Neural progenitor cell (in vitro differentiated cells): Measurements from ENCODE around the gene GID4. TPM values are rescaled to one million over a fixed set of nuclear protein-coding genes. Genes with fewer than 3 reads are reported as not detected.
A peak's percentile ranks its signal among the peaks of the same experiment; 100 is the strongest.

Experiments used
- DNase-seq: peaks from one replicate; pipeline ENCODE4 v3.0.0-alpha.2; 2016; ENCODE audit warnings: low spot score
- H2AFZ ChIP-seq: fragments of 200-600 bp; sonication (generic); replicated peaks from 2 replicates; pipeline ENCODE4 v1.6.1; 2016; ENCODE audit warnings: antibody characterized with exemption
- H3F3A ChIP-seq: fragments of 200-600 bp; sonication (generic); 2 replicates; pipeline ENCODE4 v1.6.1; 2016; ENCODE audit warnings: antibody characterized with exemption, low read depth
- H3K27ac ChIP-seq: fragments of 200-600 bp; sonication (generic); 2 replicates; pipeline ENCODE4 v1.5.1; 2016; ENCODE audit warnings: mild to moderate bottlenecking
- H3K27me3 ChIP-seq: fragments of 200-600 bp; sonication (generic); 2 replicates; pipeline ENCODE4 v1.6.1; 2016; ENCODE audit warnings: mild to moderate bottlenecking, moderate library complexity
- H3K36me3 ChIP-seq: fragments of 200-600 bp; sonication (generic); 2 replicates; pipeline ENCODE4 v1.5.1; 2016
- H3K4me1 ChIP-seq: fragments of 200-600 bp; sonication (generic); 2 replicates; pipeline ENCODE4 v1.6.1; 2016; ENCODE audit warnings: mixed run types
- H3K4me2 ChIP-seq: fragments of 200-600 bp; sonication (generic); 2 replicates; pipeline ENCODE4 v1.6.1; 2016
- H3K4me3 ChIP-seq: fragments of 200-600 bp; sonication (generic); 2 replicates; pipeline ENCODE4 v1.5.1; 2016
- H3K79me2 ChIP-seq: fragments of 200-600 bp; sonication (generic); 2 replicates; pipeline ENCODE4 v1.6.1; 2016; ENCODE audit warnings: low read depth
- H3K9ac ChIP-seq: fragments of 200-600 bp; sonication (generic); 2 replicates; pipeline ENCODE4 v1.6.1; 2016
- H3K9me3 ChIP-seq: fragments of 200-600 bp; sonication (generic); 2 replicates; pipeline ENCODE4 v1.5.1; 2016; ENCODE audit warnings: low read depth
- H4K20me1 ChIP-seq: fragments of 200-600 bp; sonication (generic); 2 replicates; pipeline ENCODE4 v1.6.1; 2016; ENCODE audit warnings: low read depth
- H3K27ac Mint-ChIP-seq: 3 replicates; pipeline ENCODE4 v1.8.0; 2021; ENCODE audit warnings: mixed read lengths
- H3K27me3 Mint-ChIP-seq: 2 replicates; pipeline ENCODE4 v1.8.0; 2022; ENCODE audit warnings: low read depth, mild to moderate bottlenecking, inconsistent platforms, moderate library complexity, mixed read lengths; ENCODE audit not compliant: insufficient read depth
- H3K36me3 Mint-ChIP-seq: 3 replicates; pipeline ENCODE4 v1.8.0; 2021; ENCODE audit warnings: mixed read lengths
- H3K4me1 Mint-ChIP-seq: 3 replicates; pipeline ENCODE4 v1.8.0; 2021; ENCODE audit warnings: mixed read lengths
- H3K4me3 Mint-ChIP-seq: 3 replicates; pipeline ENCODE4 v1.8.0; 2021; ENCODE audit warnings: mild to moderate bottlenecking, moderate library complexity, mixed read lengths
- H3K9me3 Mint-ChIP-seq: 3 replicates; pipeline ENCODE4 v1.8.0; 2020; ENCODE audit warnings: mixed read lengths
- CTCF ChIP-seq: fragments of 200-600 bp; sonication (generic); IDR thresholded peaks from 2 replicates; pipeline ENCODE4 v1.5.1; 2017; ENCODE audit warnings: antibody characterized with exemption, mild to moderate bottlenecking
- EZH2 ChIP-seq: fragments of 200-600 bp; sonication (generic); IDR thresholded peaks from 2 replicates; pipeline ENCODE4 v1.6.1; 2017; ENCODE audit warnings: antibody characterized with exemption, mild to moderate bottlenecking, moderate library complexity
- EZH2phosphoT487 ChIP-seq: fragments of 200-600 bp; sonication (generic); IDR thresholded peaks from 2 replicates; pipeline ENCODE4 v1.6.1; 2017; ENCODE audit warnings: antibody characterized with exemption
- total RNA-seq: library from RNA; depleted of rRNA; stranded (reverse); fragments of >200 nt; gene quantifications from 2 replicates; pipeline ENCODE4 v1.2.3, GENCODE V29; 2015; ENCODE audit warnings: low replicate concordance

The GID4 gene
- total RNA-seq, 1 donor from 2014 or later, result 10.6 TPM

DNA sequence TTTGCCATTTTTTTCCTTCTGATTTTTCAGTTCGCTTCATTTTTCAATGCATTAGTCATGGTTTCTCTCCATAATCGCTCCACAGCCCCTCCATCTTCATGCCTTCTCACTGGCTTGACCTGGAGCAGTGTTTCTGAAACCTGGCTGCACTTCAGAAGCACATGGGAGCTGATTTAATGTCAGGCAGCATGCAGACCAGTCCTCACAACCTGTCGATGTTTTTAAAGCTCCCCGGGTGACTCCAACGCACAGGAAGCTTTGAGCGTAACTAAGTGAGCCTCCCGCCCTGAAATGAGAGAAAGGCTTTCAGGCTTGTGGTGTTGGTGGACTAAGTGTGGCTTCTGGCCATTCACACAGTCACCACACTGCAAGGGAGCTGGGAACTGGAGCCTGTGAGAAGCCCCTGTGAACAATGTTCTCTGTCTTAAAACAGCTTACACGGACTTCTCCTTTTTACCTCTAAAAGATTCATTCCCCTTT lies 31.7 kb downstream of the GID4 start:
- H3K4me1 ChIP-seq, result no peaks in the 10 kb centered on the region
- no peaks in the 10 kb centered on the region for H3K9me3 Mint-ChIP-seq
- DNase-seq, result peak; percentile 49
- H3F3A ChIP-seq, result peaks cover 11% of the 10 kb centered on the region
- no peaks in the 10 kb centered on the region for H3K79me2 ChIP-seq
- H3K4me3 Mint-ChIP-seq, result peak overlapping the region; percentile 5
- no peak for TF ChIP-seq EZH2phosphoT487
- TF ChIP-seq EZH2, result no peak
- no peak for TF ChIP-seq CTCF
- H3K4me2 ChIP-seq, result no peak overlapping the region
- no peak overlapping the region for H3K9ac ChIP-seq
- no peak overlapping the region for H3K27ac ChIP-seq
- H3K27me3 Mint-ChIP-seq, result peaks cover 4% of the 10 kb centered on the region
- peak overlapping the region; percentile 90 for H3K27ac Mint-ChIP-seq
- H3K4me1 Mint-ChIP-seq, result peaks cover 19% of the 10 kb centered on the region
- H3K27me3 ChIP-seq, result no peaks in the 10 kb centered on the region
- H3K36me3 ChIP-seq, result no peaks in the 10 kb centered on the region
- no peaks in the 10 kb centered on the region for H4K20me1 ChIP-seq
- H3K4me3 ChIP-seq, result no peak overlapping the region
- no peaks in the 10 kb centered on the region for H3K36me3 Mint-ChIP-seq
- no peaks in the 10 kb centered on the region for H3K9me3 ChIP-seq
- H2AFZ ChIP-seq, result peak overlapping the region; percentile 61

- H3K27ac ChIP-seq, result no peak overlapping the region
- TF ChIP-seq EZH2, result no peak
- TF ChIP-seq EZH2phosphoT487, result no peak
- TF ChIP-seq CTCF, result no peak
- Mint-ChIP-seq H3K36me3 (no peaks in the 10 kb centered on the region), H3K27me3 (peaks cover 4% of the 10 kb centered on the region), H3K4me1 (peaks cover 19% of the 10 kb centered on the region), H3K9me3 (no peaks in the 10 kb centered on the region), H3K4me3 (no peak overlapping the region), H3K27ac (peak overlapping the region; percentile 90)
- no peaks in the 10 kb centered on the region for H3K4me1 ChIP-seq
- no peaks in the 10 kb centered on the region for H3K9me3 ChIP-seq
- DNase-seq, result no peak
- H3K4me3 ChIP-seq, result no peak overlapping the region
- no peaks in the 10 kb centered on the region for H3K27me3 ChIP-seq
- H3F3A ChIP-seq, result peaks cover 11% of the 10 kb centered on the region
- no peak overlapping the region for H3K9ac ChIP-seq
- H4K20me1 ChIP-seq, result no peaks in the 10 kb centered on the region
- no peak overlapping the region for H3K4me2 ChIP-seq
- no peak overlapping the region for H2AFZ ChIP-seq
- no peaks in the 10 kb centered on the region for H3K36me3 ChIP-seq
- no peaks in the 10 kb centered on the region for H3K79me2 ChIP-seq
These were observed 32.5 kb downstream of the GID4 start for GRCh38 chr17:18071751-18072150.

DNA sequence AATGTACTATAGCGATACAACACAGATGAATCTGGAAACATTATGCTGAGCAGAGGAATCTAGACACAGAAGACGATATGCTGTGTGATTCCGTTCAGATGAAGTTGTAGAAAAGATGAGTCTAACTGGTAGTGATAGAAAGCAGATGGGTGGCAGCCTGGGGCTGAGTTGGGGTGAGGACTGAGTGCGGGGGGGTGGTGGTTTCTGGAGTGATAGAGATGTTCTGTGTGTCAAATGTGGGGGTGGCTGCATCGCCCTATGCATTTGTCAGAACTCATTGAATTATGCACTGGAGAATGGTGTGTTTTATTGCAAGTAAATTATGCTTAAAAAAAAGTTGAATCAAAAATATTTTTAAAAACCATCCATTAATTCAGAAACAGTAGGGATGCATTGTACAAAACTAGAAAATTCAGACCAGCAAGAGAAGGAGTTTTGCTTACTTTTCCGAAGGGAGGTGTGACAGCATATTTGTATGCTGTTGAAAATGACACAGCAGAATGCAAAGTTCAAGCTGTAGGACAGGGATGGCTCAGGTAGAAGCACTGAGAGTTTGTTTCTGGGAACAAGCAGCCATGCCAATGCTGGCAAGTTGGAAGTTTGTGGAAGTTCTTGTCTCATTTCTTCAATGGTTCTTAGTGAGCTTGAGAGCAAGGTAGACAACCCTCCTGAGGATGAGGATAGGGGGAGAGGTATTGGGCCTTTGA lies 35.5 kb downstream of the GID4 start:
- no peak overlapping the region for H3K4me3 Mint-ChIP-seq
- no peaks in the 10 kb centered on the region for H3K36me3 ChIP-seq
- H3K27ac Mint-ChIP-seq, result no peak overlapping the region
- TF ChIP-seq CTCF (no peak), EZH2phosphoT487 (no peak), EZH2 (no peak)
- H3F3A ChIP-seq, result peaks cover 3% of the 10 kb centered on the region
- H3K4me1 ChIP-seq, result no peaks in the 10 kb centered on the region
- peaks cover 19% of the 10 kb centered on the region for H3K4me1 Mint-ChIP-seq
- no peaks in the 10 kb centered on the region for H4K20me1 ChIP-seq
- no peak overlapping the region for H3K9ac ChIP-seq
- no peak overlapping the region for H3K4me2 ChIP-seq
- no peaks in the 10 kb centered on the region for H3K27me3 ChIP-seq
- H3K9me3 ChIP-seq, result no peaks in the 10 kb centered on the region
- no peak for DNase-seq
- no peaks in the 10 kb centered on the region for H3K79me2 ChIP-seq
- no peak overlapping the region for H3K4me3 ChIP-seq
- no peak overlapping the region for H2AFZ ChIP-seq
- peaks cover 4% of the 10 kb centered on the region for H3K27me3 Mint-ChIP-seq
- no peaks in the 10 kb centered on the region for H3K9me3 Mint-ChIP-seq
- H3K27ac ChIP-seq, result no peak overlapping the region
- no peaks in the 10 kb centered on the region for H3K36me3 Mint-ChIP-seq
